Neural cell (in vitro differentiated cells): ENCODE results near the gene NET1.

Source experiments
- CTCF ChIP-seq: fragments of 450-650 bp; IDR thresholded peaks from 2 replicates; pipeline ENCODE4 v1.5.1; 2014; ENCODE audit warnings: antibody characterized with exemption, mild to moderate bottlenecking, moderate library complexity; ENCODE audit not compliant: poor library complexity, severe bottlenecking
- POLR2AphosphoS5 ChIP-seq: IDR thresholded peaks from 2 replicates; pipeline ENCODE4 v1.6.1; 2012
- TAF1 ChIP-seq: IDR thresholded peaks from 2 replicates; pipeline ENCODE4 v1.6.1; 2012; ENCODE audit warnings: low read depth

- TF ChIP-seq CTCF, result no peak
- TF ChIP-seq POLR2AphosphoS5, result no peak
- no peak for TF ChIP-seq TAF1
These were observed 93.9 kb downstream of the NET1 start for GRCh38 chr10:5506246-5506645.
